H1 (cell line): ENCODE measurements around the gene SPOCD1. TPM values are rescaled to one million over a fixed set of nuclear protein-coding genes. Genes with fewer than 3 reads are reported as not detected.

Source experiments
- CTCF ChIA-PET: fragments of 300-600 bp; sonication (Branson Sonifier 250); formaldehyde crosslinking; loops from one replicate; lab custom pipeline; 2021; ENCODE audit not compliant: partially characterized antibody; lab: Charles Lee
- POLR2A ChIA-PET: fragments of 300-600 bp; sonication (Branson Sonifier 250); formaldehyde crosslinking; loops from one replicate; lab custom pipeline; 2021; ENCODE audit warnings: inconsistent platforms; ENCODE audit not compliant: partially characterized antibody; lab: Charles Lee
- DNase-seq, 2 experiments: peaks; one replicate each; pipeline versions ENCODE4 v3.0.0 to v3.0.0-alpha.2; 2010 to 2022; ENCODE audit warnings: low spot score in 2 of 2, low read depth in 1 of 2, mixed read lengths in 1 of 2
- FAIRE-seq: peaks from 2 replicates; lab custom pipeline; 2011; peaks lifted over from hg19 to GRCh38; lab: Jason Lieb, UNC
- H2AFZ ChIP-seq: 2 replicates; pipeline ENCODE4 v1.8.1; 2012; ENCODE audit warnings: low read length, inconsistent platforms
- H2AK5ac ChIP-seq: 2 replicates; pipeline ENCODE4 v1.6.1; 2013; ENCODE audit warnings: low read depth, low read length
- H2BK120ac ChIP-seq: replicated peaks from 2 replicates; pipeline ENCODE3; 2013; ENCODE audit warnings: low read depth, low read length, inconsistent platforms
- H2BK12ac ChIP-seq: 2 replicates; pipeline ENCODE4 v1.6.1; 2013; ENCODE audit warnings: low read depth, low read length
- H2BK15ac ChIP-seq: 2 replicates; pipeline ENCODE4 v1.6.1; 2013; ENCODE audit warnings: low read length
- H2BK20ac ChIP-seq: 2 replicates; pipeline ENCODE4 v1.6.1; 2013; ENCODE audit warnings: low read length
- H2BK5ac ChIP-seq: 2 replicates; pipeline ENCODE4 v1.6.1; 2013; ENCODE audit warnings: low read depth, low read length
- H3K14ac ChIP-seq: 2 replicates; pipeline ENCODE4 v1.6.1; 2013; ENCODE audit warnings: inconsistent platforms; ENCODE audit not compliant: insufficient read length
- H3K18ac ChIP-seq: 2 replicates; pipeline ENCODE4 v1.6.1; 2013; ENCODE audit warnings: low read length; ENCODE audit errors: extremely low read depth
- H3K23ac ChIP-seq: 2 replicates; pipeline ENCODE4 v1.6.1; 2013; ENCODE audit warnings: inconsistent platforms; ENCODE audit not compliant: insufficient read length
- H3K23me2 ChIP-seq: 2 replicates; pipeline ENCODE4 v1.6.1; 2013; ENCODE audit warnings: low read depth, low read length
- H3K27ac ChIP-seq: 2 replicates; pipeline ENCODE4 v1.6.1; 2011; ENCODE audit warnings: low read depth, low read length, inconsistent platforms
- H3K27me3 ChIP-seq, 4 experiments: replicated peaks in 1 of 4; 1 replicate in 1 of 4; 2 replicates in 3 of 4; pipeline versions ENCODE4 v1.6.1 to v1.8.1; 2011 to 2013; ENCODE audit warnings: low read length in 3 of 4, mild to moderate bottlenecking in 3 of 4, inconsistent platforms in 2 of 4, mixed read lengths in 2 of 4, moderate library complexity in 1 of 4; ENCODE audit not compliant: control insufficient read depth in 3 of 4, insufficient read depth in 3 of 4; ENCODE audit errors: extremely low read depth in 1 of 4
- H3K36me3 ChIP-seq, 4 experiments: 2 replicates each; pipeline versions ENCODE4 v1.6.1 to v1.8.1; 2011 to 2013; ENCODE audit warnings: mild to moderate bottlenecking in 4 of 4, low read length in 3 of 4, moderate library complexity in 2 of 4, control low read depth in 1 of 4, inconsistent platforms in 1 of 4; ENCODE audit not compliant: insufficient read depth in 4 of 4, control insufficient read depth in 2 of 4
- H3K4ac ChIP-seq: replicated peaks from 2 replicates; pipeline ENCODE3; 2013; ENCODE audit warnings: low read length, low read depth, mixed read lengths, inconsistent platforms; ENCODE audit not compliant: insufficient read length
- H3K4me1 ChIP-seq, 4 experiments: replicated peaks in 1 of 4; 1 replicate in 1 of 4; 2 replicates in 3 of 4; pipeline versions ENCODE4 v1.6.1 to v1.8.1; 2011 to 2013; ENCODE audit warnings: low read length in 3 of 4, inconsistent platforms in 2 of 4, mixed read lengths in 1 of 4; ENCODE audit not compliant: insufficient read depth in 4 of 4, control insufficient read depth in 3 of 4
- H3K4me2 ChIP-seq, 2 experiments: 2 replicates each; pipeline versions ENCODE4 v1.6.1 to v1.8.1; 2011 to 2013; ENCODE audit warnings: low read depth in 2 of 2, low read length in 2 of 2, control low read depth in 1 of 2, inconsistent platforms in 1 of 2, mild to moderate bottlenecking in 1 of 2; ENCODE audit not compliant: insufficient read depth in 1 of 2
- H3K4me3 ChIP-seq, 4 experiments: fragments of 200-600, 300-600 bp in 1 of 4; sonication (generic), shearing (Covaris generic), sonication (Bioruptor Twin) in 1 of 4; 2 replicates each; pipeline versions ENCODE4 v1.5.1 to v1.8.1; 2011 to 2016; ENCODE audit warnings: low read length in 4 of 4, low read depth in 3 of 4, control low read depth in 2 of 4, inconsistent platforms in 2 of 4, mild to moderate bottlenecking in 2 of 4, mixed read lengths in 1 of 4, moderate library complexity in 1 of 4; ENCODE audit not compliant: insufficient read depth in 2 of 4; ENCODE audit errors: extremely low read depth in 1 of 4
- H3K56ac ChIP-seq: replicated peaks from 2 replicates; pipeline ENCODE3; 2013; ENCODE audit warnings: low read depth, mild to moderate bottlenecking, mixed read lengths, low read length, inconsistent platforms; ENCODE audit not compliant: insufficient read length
- H3K79me1 ChIP-seq: 2 replicates; pipeline ENCODE4 v1.6.1; 2013; ENCODE audit warnings: low read depth, low read length, control low read depth
- H3K79me2 ChIP-seq, 2 experiments: 2 replicates each; pipeline versions ENCODE4 v1.6.1 to v1.8.1; 2012 to 2013; ENCODE audit warnings: low read length in 2 of 2, mild to moderate bottlenecking in 2 of 2, inconsistent platforms in 1 of 2; ENCODE audit not compliant: insufficient read depth in 2 of 2, control insufficient read depth in 1 of 2
- H3K9ac ChIP-seq, 4 experiments: replicated peaks in 1 of 4; 1 replicate in 1 of 4; 2 replicates in 3 of 4; pipeline versions ENCODE4 v1.6.1 to v1.8.1; 2011 to 2013; ENCODE audit warnings: low read depth in 3 of 4, low read length in 3 of 4, control low read depth in 2 of 4, mild to moderate bottlenecking in 2 of 4, moderate library complexity in 2 of 4, inconsistent platforms in 1 of 4; ENCODE audit errors: extremely low read depth in 1 of 4
- H3K9me3 ChIP-seq, 2 experiments: 2 replicates each; pipeline versions ENCODE4 v1.6.1 to v1.8.1; 2012 to 2013; ENCODE audit warnings: mild to moderate bottlenecking in 2 of 2, moderate library complexity in 2 of 2, control low read depth in 1 of 2, inconsistent platforms in 1 of 2, low read depth in 1 of 2, low read length in 1 of 2, mixed read lengths in 1 of 2; ENCODE audit not compliant: insufficient read depth in 2 of 2
- H4K20me1 ChIP-seq, 2 experiments: replicated peaks in 1 of 2; 2 replicates each; pipeline versions ENCODE3 to v1.8.1; 2011 to 2013; ENCODE audit warnings: inconsistent platforms in 2 of 2, low read length in 2 of 2, mild to moderate bottlenecking in 1 of 2; ENCODE audit not compliant: insufficient read depth in 2 of 2, control insufficient read depth in 1 of 2
- H4K5ac ChIP-seq: 2 replicates; pipeline ENCODE4 v1.6.1; 2013; ENCODE audit warnings: low read length, low read depth, mixed read lengths, inconsistent platforms; ENCODE audit not compliant: insufficient read length
- H4K8ac ChIP-seq: 2 replicates; pipeline ENCODE4 v1.8.0; 2013; ENCODE audit warnings: mild to moderate bottlenecking, moderate library complexity, low read length, inconsistent platforms; ENCODE audit not compliant: insufficient read depth; ENCODE audit errors: extremely low read depth
- H4K91ac ChIP-seq: replicated peaks from 2 replicates; pipeline ENCODE3; 2013; ENCODE audit warnings: low read length, mixed read lengths, inconsistent platforms; ENCODE audit not compliant: insufficient read length
- EP300 ChIP-seq, 2 experiments: IDR thresholded peaks; 1 replicate in 1 of 2; 2 replicates in 1 of 2; pipeline ENCODE4 v1.6.1; 2011 to 2012; ENCODE audit warnings: low read depth in 2 of 2, low read length in 2 of 2, mild to moderate bottlenecking in 2 of 2, borderline replicate concordance in 1 of 2, inconsistent platforms in 1 of 2, moderate library complexity in 1 of 2
- HDAC2 ChIP-seq, 2 experiments: fragments of 300-600 bp in 1 of 2; sonication (generic) in 1 of 2; IDR thresholded peaks; 2 replicates each; pipeline ENCODE4 v1.6.1; 2011 to 2012; ENCODE audit warnings: low read depth in 2 of 2, low read length in 2 of 2, mild to moderate bottlenecking in 2 of 2, moderate library complexity in 2 of 2, borderline replicate concordance in 1 of 2, inconsistent platforms in 1 of 2
- MAFK ChIP-seq: IDR thresholded peaks from 2 replicates; pipeline ENCODE4 v1.6.1; 2012; ENCODE audit warnings: low read depth, mild to moderate bottlenecking, improper control_type of control experiment, low read length
- NANOG ChIP-seq: IDR thresholded peaks from 2 replicates; pipeline ENCODE4 v1.6.1; 2011; ENCODE audit warnings: low read length, low read depth, mild to moderate bottlenecking, inconsistent platforms; ENCODE audit not compliant: insufficient read depth, poor library complexity, severe bottlenecking
- POLR2A ChIP-seq, 2 experiments: IDR thresholded peaks; 1 replicate in 1 of 2; 2 replicates in 1 of 2; pipeline ENCODE4 v1.6.1; 2011; ENCODE audit warnings: low read depth in 2 of 2, low read length in 2 of 2, mild to moderate bottlenecking in 2 of 2; ENCODE audit errors: control extremely low read depth in 1 of 2
- POU5F1 ChIP-seq: IDR thresholded peaks from 2 replicates; pipeline ENCODE4 v1.6.1; 2011; ENCODE audit warnings: low read depth, mild to moderate bottlenecking, low read length, moderate library complexity
- RAD21 ChIP-seq, 2 experiments: IDR thresholded peaks in 1 of 2; conservative IDR thresholded peaks in 1 of 2; 2 replicates each; pipeline ENCODE4 v1.6.1; 2011; ENCODE audit warnings: low read depth in 2 of 2, low read length in 2 of 2, improper control_type of control experiment in 1 of 2, inconsistent platforms in 1 of 2, mild to moderate bottlenecking in 1 of 2, moderate library complexity in 1 of 2
- SAP30 ChIP-seq: fragments of 300-600 bp; sonication (generic); IDR thresholded peaks from 2 replicates; pipeline ENCODE4 v1.7.1; 2012; ENCODE audit warnings: low read length, moderate library complexity, mild to moderate bottlenecking, inconsistent platforms; ENCODE audit not compliant: insufficient read depth, insufficient replicate concordance
- SIN3A ChIP-seq, 2 experiments: IDR thresholded peaks in 1 of 2; conservative IDR thresholded peaks in 1 of 2; 2 replicates each; pipeline ENCODE4 v1.6.1; 2011 to 2012; ENCODE audit warnings: low read length in 2 of 2, improper control_type of control experiment in 1 of 2, low read depth in 1 of 2, mild to moderate bottlenecking in 1 of 2
- WGBS, 2 experiments: shearing (Covaris generic) in 1 of 2; methylation state at CpG; one replicate each; pipeline versions ENCODE4 v1.1.6 to v1.1.7; 2013 to 2015; ENCODE audit warnings: low lambda C conversion rate in 2 of 2, mixed read lengths in 2 of 2, inconsistent platforms in 1 of 2, low coverage in 1 of 2, missing lambda C conversion rate in 1 of 2; ENCODE audit not compliant: insufficient replicate concordance in 2 of 2, insufficient coverage in 1 of 2, insufficient read length in 1 of 2; ENCODE audit errors: extremely low coverage in 1 of 2, missing lambda C conversion rate in 1 of 2; 5-methylcytosine and 5-hydroxymethylcytosine counted together
- polyA plus RNA-seq, 7 experiments: library from polyadenylated mRNA; depleted of rRNA in 3 of 7; stranded (reverse) in 5 of 7; unstranded in 2 of 7; fragments of >200 nt in 5 of 7; fragments of 200-250 nt in 2 of 7; gene quantifications; 1 replicate in 5 of 7; 2 replicates in 1 of 7; 4 replicates in 1 of 7; pipeline versions ENCODE4 v1.2.1 to v1.2.3, GENCODE V29; 2011 to 2013; ENCODE audit warnings: missing spikeins in 2 of 7, mixed read lengths in 2 of 7
- total RNA-seq: library from RNA; stranded (reverse); fragmentation: NEBNext Ultra II Directional; extraction: Animal tissue kit (Norgen Biotek cat#: 25700); gene quantifications from 2 replicates; pipeline ENCODE4 v1.2.1, GENCODE V29; 2021

The SPOCD1 gene
- total and polyA plus RNA-seq, 2 of the 8 experiments (the other 6 are each of a cell fraction or from before 2014, with no cell fraction given), result 1.8 to 2.9 TPM

DNA sequence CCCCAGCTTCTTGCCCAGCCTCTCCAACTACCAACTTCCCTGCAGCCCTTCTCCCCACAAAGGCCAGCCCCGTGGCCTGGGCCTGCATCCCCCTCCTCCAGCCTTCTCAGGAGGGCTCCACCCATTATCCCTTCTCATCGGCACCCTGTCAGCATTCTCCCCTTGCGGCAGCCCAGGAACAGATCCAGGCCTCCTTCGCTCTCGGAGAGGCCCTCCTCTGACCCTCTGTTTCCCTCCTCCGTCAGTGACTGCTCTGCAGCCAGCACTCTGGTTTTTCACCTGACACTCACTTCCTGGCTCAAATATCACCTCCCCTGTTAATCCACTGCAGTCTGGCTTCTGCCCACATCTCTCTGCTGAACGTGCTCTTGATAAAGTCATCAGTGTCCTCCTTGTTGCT, 69.1 kb downstream of the SPOCD1 start:
- CTCF ChIA-PET, result interaction anchor here (0.8 to 9.2 kb wide), 20 partner anchors 11 to 114 kb away, joined by 3 to 130 read pairs (median 12); partner anchors contain the start of gene COL16A1
- H4K8ac ChIP-seq, result no peak overlapping the region
- H3K9me3 ChIP-seq, result no peaks in the 10 kb centered on the region
- POLR2A ChIA-PET, result interaction anchor here (1.9 kb wide), 1 partner anchor 11 kb away, joined by 9 read pairs; no protein-coding TSS in a partner anchor
- no peaks in the 10 kb centered on the region for H3K36me3 ChIP-seq
- H3K18ac ChIP-seq, result 0 out of 2 replicates have a peak overlapping the region, but pooled peaks have one; percentile 38
- no peak overlapping the region for H3K4ac ChIP-seq
- H3K14ac ChIP-seq, result no peak overlapping the region
- no peak overlapping the region for H3K9ac ChIP-seq
- FAIRE-seq (no peak), DNase-seq (no peak)
- no peaks in the 10 kb centered on the region for H4K20me1 ChIP-seq
- H3K27me3 ChIP-seq, result no peaks in the 10 kb centered on the region
- H3K79me2 ChIP-seq, result no peaks in the 10 kb centered on the region
- no peak overlapping the region for H2BK120ac ChIP-seq
- H3K23me2 ChIP-seq, result no peaks in the 10 kb centered on the region
- H3K27ac ChIP-seq, result no peak overlapping the region
- 79% methylated on average over 7 of the region's 7 CpGs; no CpG with 5 or more reads in 1 of the 2 experiments for WGBS, 2 experiments
- no peak overlapping the region for H4K5ac ChIP-seq
- H2BK5ac ChIP-seq, result peak overlapping the region; percentile 10; the same call in 1 of the 2 replicates
- H3K79me1 ChIP-seq, result no peaks in the 10 kb centered on the region
- no peak overlapping the region for H4K91ac ChIP-seq
- H2AK5ac ChIP-seq, result no peak overlapping the region
- H3K23ac ChIP-seq, result no peak overlapping the region
- no peak overlapping the region for H3K4me3 ChIP-seq
- H2BK15ac ChIP-seq, result no peak overlapping the region
- no peak overlapping the region for H3K56ac ChIP-seq
- no peak overlapping the region for H2BK12ac ChIP-seq
- no peak overlapping the region for H2BK20ac ChIP-seq
- H2AFZ ChIP-seq, result no peak overlapping the region
- peaks cover under 1 to 12% (median 8%) of the 10 kb centered on the region in 4 experiments for H3K4me1 ChIP-seq
- no peak overlapping the region for H3K4me2 ChIP-seq
- TF ChIP-seq EP300 (IDR thresholded peaks at IDR 0.05; ENCODE audit: borderline replicate concordance in 1 of 2, low read depth in 2 of 2, low read length in 2 of 2) (no peak), HDAC2 (IDR thresholded peaks at IDR 0.05; ENCODE audit: borderline replicate concordance in 1 of 2, low read depth in 2 of 2, low read length in 2 of 2) (no peak), MAFK (no peak), POLR2A (IDR thresholded peaks at IDR 0.05; ENCODE audit: control extremely low read depth in 1 of 2, low read depth in 2 of 2, low read length in 2 of 2) (no peak), SIN3A (conservative IDR thresholded peaks at IDR 0.05 in 1 of 2, IDR thresholded peaks at IDR 0.05 in 1 of 2; ENCODE audit: low read depth in 1 of 2, low read length in 2 of 2) (no peak), POU5F1 (no peak), NANOG (no peak), SAP30 (no peak), RAD21 (IDR thresholded peaks at IDR 0.05 in 1 of 2, conservative IDR thresholded peaks at IDR 0.05 in 1 of 2; ENCODE audit: low read depth in 2 of 2, low read length in 2 of 2) (no peak)
